Uterus (tissue), 4 donors: ENCODE results near the gene GATAD2A. TPM values are rescaled to one million over a fixed set of nuclear protein-coding genes. Genes with fewer than 3 reads are reported as not detected.
A peak's percentile ranks its signal among the peaks of the same experiment; 100 is the strongest.

Source experiments
- DNase-seq, 2 donors: peaks; one replicate each; pipeline ENCODE4 v3.0.0-alpha.2; 2019 to 2020
- H3K27ac ChIP-seq, 2 donors: fragments of 200-600 bp; sonication (generic); 1 replicate in 1 of 2; 2 replicates in 1 of 2; pipeline ENCODE4 v1.5.1; 2016 to 2018
- H3K27me3 ChIP-seq, 2 donors: fragments of 200-600 bp; sonication (generic); one replicate each; pipeline ENCODE4 v1.5.1; 2018 to 2019; ENCODE audit warnings: control low read depth in 1 of 2
- H3K36me3 ChIP-seq, 2 donors: fragments of 200-600 bp; sonication (generic); one replicate each; pipeline ENCODE4 v1.5.1; 2019; ENCODE audit warnings: control low read depth in 1 of 2
- H3K4me1 ChIP-seq, 2 donors: fragments of 200-600 bp; sonication (generic); one replicate each; pipeline ENCODE4 v1.5.1; 2018 to 2019; ENCODE audit warnings: control low read depth in 1 of 2
- H3K4me3 ChIP-seq, 2 donors: fragments of 200-600 bp; sonication (generic); 1 replicate in 1 of 2; 2 replicates in 1 of 2; pipeline ENCODE4 v1.5.1; 2018 to 2019; ENCODE audit warnings: mild to moderate bottlenecking in 1 of 2
- H3K9me3 ChIP-seq, 2 donors: fragments of 200-600 bp; sonication (generic); one replicate each; pipeline ENCODE4 v1.5.1; 2019; ENCODE audit warnings: control low read depth in 1 of 2
- POLR2A ChIP-seq, 2 donors: fragments of 450-650 bp; IDR thresholded peaks; one replicate each; pipeline ENCODE4 v1.6.1; 2016; ENCODE audit warnings: antibody characterized with exemption in 2 of 2, mild to moderate bottlenecking in 1 of 2, moderate library complexity in 1 of 2
- intact Hi-C: fragments of 100-400 bp; cut with DNase I; formaldehyde crosslinking; loops from one replicate; pipeline ENCODE4 v1.15.1; 2023; ENCODE audit warnings: low total_unique reads
- total RNA-seq, 4 donors: library from RNA; depleted of rRNA in 3 of 4; stranded (reverse); fragments of >200 nt in 3 of 4; gene quantifications; one replicate each; pipeline versions ENCODE4 v1.1.0 to v1.2.4, GENCODE V29; 2014 to 2023
- TF ChIP-seq, protein P1 (sequence below), 4 experiments: fragments of 200-600 bp in 2 of 4; fragments of 450-650 bp in 2 of 4; sonication (generic) in 2 of 4; IDR thresholded peaks; one replicate each; pipeline ENCODE4 v1.5.1; 2016 to 2019; ENCODE audit warnings: antibody characterized with exemption in 4 of 4, mild to moderate bottlenecking in 2 of 4, moderate library complexity in 1 of 4
- donor health status: DM: yes; HTN: yes; CAD: no.

The GATAD2A gene
- total RNA-seq, 4 donors from 2014 or later: 9.7 to 65.1 (median 22.3) TPM

DNA sequence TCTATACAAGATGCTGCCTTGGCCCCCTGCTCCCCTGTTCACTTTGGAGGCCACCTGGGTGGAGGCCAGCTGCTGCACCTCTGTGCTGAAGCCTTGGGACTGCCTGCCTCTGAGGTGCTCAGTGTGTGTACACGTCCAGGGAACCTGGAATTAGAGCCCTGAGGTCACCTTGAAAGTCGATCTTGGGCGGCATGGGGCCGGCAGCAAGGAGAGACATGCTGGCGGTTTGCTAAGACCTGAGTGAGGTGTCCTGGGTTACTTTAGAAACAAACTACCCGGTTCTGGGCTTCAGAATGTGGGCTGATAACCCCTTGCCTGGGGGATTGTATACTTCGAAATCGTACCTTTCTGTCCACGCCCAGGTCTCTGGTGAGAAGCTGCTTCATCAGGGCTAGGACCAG, 84.3 kb downstream of the GATAD2A start:
- Histone ChIP-seq H3K27ac (peak overlapping the region; percentile 66 to 78), H3K4me3 (no peak overlapping the region), H3K36me3 (no peaks in the 10 kb centered on the region), H3K9me3 (no peaks in the 10 kb centered on the region), H3K4me1 (peaks cover 6 to 37% of the 10 kb centered on the region in 2 donors), H3K27me3 (no peaks in the 10 kb centered on the region)
- intact Hi-C loops: loop anchor here (5.0 kb wide), 1 partner anchor 123 kb away; no protein-coding TSS in a partner anchor
- no peak for TF ChIP-seq POLR2A (IDR thresholded peaks at IDR 0.05)
- TF ChIP-seq, protein P1, sequence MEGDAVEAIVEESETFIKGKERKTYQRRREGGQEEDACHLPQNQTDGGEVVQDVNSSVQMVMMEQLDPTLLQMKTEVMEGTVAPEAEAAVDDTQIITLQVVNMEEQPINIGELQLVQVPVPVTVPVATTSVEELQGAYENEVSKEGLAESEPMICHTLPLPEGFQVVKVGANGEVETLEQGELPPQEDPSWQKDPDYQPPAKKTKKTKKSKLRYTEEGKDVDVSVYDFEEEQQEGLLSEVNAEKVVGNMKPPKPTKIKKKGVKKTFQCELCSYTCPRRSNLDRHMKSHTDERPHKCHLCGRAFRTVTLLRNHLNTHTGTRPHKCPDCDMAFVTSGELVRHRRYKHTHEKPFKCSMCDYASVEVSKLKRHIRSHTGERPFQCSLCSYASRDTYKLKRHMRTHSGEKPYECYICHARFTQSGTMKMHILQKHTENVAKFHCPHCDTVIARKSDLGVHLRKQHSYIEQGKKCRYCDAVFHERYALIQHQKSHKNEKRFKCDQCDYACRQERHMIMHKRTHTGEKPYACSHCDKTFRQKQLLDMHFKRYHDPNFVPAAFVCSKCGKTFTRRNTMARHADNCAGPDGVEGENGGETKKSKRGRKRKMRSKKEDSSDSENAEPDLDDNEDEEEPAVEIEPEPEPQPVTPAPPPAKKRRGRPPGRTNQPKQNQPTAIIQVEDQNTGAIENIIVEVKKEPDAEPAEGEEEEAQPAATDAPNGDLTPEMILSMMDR (IDR thresholded peaks at IDR 0.05): no peak
- DNase-seq: no peak

DNA sequence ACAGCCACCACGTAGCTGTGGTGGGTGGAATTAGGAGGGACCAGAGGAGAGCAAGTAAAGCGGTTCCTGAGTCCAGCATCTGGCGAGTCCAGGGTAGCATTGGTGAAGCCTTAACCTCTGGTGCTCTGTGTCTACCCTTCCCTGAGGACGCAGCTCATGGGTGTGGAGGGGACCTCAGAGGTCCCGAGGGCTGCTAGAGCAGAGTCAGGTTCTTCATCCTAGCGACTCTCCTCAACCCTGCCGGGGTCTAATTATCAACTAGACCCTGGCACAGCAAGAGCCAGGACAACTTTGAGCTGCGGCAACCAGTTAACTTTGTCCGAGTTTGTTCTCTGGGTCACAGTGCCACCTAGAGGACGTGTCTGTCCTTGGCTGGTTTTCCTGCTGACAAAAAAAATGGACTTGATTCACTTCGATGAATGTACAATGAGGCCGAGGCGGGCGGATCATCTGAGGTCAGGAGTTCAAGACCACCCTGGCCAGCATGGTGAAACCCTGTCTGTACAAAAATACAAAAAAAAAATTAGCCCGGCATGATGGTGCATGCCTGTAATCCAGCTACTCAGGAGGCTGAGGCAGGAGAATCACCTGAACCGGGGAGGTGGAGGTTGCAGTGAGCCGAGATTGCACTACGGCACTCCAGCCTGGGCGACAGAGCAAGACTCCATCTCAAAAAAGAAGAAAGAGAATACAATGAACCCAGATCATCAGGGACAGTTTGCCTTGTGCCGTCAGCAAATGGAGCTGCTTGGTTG, 84.9 kb downstream of the GATAD2A start:
- DNase-seq: peak; percentile 82
- Histone ChIP-seq H3K27ac (peak overlapping the region; percentile 66 to 78), H3K36me3 (no peaks in the 10 kb centered on the region), H3K27me3 (no peaks in the 10 kb centered on the region), H3K4me3 (no peak overlapping the region), H3K9me3 (no peaks in the 10 kb centered on the region), H3K4me1 (peaks cover 6 to 31% of the 10 kb centered on the region in 2 donors)
- TF ChIP-seq, protein P1 (IDR thresholded peaks at IDR 0.05): peak; percentile 81 to 88 (median 84)
- no peak for TF ChIP-seq POLR2A (IDR thresholded peaks at IDR 0.05)
- intact Hi-C loops: no loop called here

DNA sequence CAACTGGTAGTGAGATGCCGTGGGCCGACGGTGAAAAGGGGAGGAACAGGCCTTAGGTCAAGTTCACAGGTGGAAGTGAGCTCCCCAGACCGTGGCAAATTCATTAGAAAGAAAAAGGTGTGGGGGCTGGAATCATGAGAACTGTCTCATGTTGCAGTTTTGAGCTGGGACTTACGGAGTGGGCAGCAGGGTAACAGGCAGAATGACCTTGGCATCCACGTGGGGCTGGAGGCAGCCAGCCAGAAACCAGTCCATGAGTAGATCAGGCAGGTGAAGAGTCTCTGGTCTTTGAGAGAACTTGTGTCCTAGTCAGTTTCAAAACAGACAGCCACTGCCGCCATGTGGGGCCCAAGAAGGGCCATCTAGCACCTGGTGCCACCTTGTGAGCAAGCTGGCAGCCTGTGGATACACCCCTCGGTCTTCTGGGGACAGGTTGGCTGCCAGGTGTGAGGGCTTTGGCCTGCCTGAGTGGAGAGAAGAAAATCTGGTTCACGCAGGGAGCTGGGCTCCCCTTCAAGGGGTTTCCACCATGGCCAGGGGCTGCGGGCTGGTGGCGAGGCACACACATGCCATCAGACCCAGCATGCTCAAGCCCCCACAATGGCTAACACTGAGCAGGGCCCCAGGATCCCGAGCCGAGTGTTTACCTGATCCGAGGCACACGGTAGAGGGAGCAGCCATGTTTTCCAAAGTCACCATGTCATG, 86.0 kb downstream of the GATAD2A start:
- intact Hi-C loops: no loop called here
- no peaks in the 10 kb centered on the region for H3K9me3 ChIP-seq
- H3K27ac ChIP-seq: no peak overlapping the region
- peaks cover 6 to 24% of the 10 kb centered on the region in 2 donors for H3K4me1 ChIP-seq
- no peak for TF ChIP-seq POLR2A (IDR thresholded peaks at IDR 0.05)
- TF ChIP-seq, protein P1 (IDR thresholded peaks at IDR 0.05): no peak
- no peaks in the 10 kb centered on the region for H3K27me3 ChIP-seq
- H3K4me3 ChIP-seq: no peak overlapping the region
- DNase-seq: no peak
- no peaks in the 10 kb centered on the region for H3K36me3 ChIP-seq

DNA sequence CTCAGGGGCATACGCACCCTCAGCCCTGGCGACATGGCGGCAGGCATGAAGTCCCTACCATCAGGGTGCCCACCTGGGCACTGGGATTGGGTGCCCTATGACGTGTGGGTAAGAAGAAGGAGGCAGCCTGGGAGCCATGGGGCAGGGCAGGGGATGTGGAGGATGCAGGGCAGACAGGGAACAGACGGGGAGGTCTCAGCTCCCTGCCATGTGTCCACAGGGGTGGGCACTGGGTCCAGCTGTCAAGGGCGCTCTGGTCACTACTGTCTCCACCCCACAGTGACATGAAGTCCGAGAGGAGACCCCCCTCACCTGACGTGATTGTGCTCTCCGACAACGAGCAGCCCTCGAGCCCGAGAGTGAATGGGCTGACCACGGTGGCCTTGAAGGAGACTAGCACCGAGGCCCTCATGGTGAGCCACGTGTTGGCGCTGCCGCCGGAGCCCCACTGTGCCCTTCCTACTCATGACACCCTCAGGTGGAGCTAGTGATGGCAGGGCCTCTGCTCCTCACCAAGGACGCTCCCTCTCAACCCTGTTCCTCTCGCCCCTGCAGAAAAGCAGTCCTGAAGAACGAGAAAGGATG, 86.6 kb downstream of the GATAD2A start:
- peaks cover 6 to 24% of the 10 kb centered on the region in 2 donors for H3K4me1 ChIP-seq
- TF ChIP-seq, protein P1 (IDR thresholded peaks at IDR 0.05): no peak
- no peak for TF ChIP-seq POLR2A (IDR thresholded peaks at IDR 0.05)
- intact Hi-C loops: no loop called here
- H3K9me3 ChIP-seq: no peaks in the 10 kb centered on the region
- no peak overlapping the region for H3K4me3 ChIP-seq
- DNase-seq: no peak
- H3K27me3 ChIP-seq: no peaks in the 10 kb centered on the region
- no peak overlapping the region for H3K27ac ChIP-seq
- H3K36me3 ChIP-seq: no peaks in the 10 kb centered on the region
